Measurements from ENCODE around the gene SPOCK2.

Gene SPOCK2

DNA sequence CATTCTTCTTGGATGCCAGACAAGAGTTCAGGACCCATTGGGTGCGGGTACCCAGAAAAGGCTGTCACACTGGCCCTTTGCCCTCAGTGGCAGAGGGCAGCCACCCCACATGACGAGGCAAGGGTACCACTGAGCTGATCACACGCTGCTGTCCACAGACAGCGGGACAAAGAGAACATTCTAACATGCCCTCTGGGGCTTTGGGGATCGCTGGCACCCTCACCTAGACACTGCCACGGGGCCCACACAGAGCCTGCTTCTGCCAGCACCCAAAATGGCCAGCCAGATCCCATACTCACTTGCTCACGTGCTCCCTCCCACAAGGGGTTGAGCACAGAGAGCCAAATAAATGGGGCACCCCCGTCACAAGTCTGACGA, 16.7 kb upstream of the SPOCK2 start:
- CTCF ChIA-PET = no interaction called here
- no peak overlapping the region for H3K4me3 ChIP-seq (ENCODE audit: low read depth, low read length)
- TF ChIP-seq, protein P1, sequence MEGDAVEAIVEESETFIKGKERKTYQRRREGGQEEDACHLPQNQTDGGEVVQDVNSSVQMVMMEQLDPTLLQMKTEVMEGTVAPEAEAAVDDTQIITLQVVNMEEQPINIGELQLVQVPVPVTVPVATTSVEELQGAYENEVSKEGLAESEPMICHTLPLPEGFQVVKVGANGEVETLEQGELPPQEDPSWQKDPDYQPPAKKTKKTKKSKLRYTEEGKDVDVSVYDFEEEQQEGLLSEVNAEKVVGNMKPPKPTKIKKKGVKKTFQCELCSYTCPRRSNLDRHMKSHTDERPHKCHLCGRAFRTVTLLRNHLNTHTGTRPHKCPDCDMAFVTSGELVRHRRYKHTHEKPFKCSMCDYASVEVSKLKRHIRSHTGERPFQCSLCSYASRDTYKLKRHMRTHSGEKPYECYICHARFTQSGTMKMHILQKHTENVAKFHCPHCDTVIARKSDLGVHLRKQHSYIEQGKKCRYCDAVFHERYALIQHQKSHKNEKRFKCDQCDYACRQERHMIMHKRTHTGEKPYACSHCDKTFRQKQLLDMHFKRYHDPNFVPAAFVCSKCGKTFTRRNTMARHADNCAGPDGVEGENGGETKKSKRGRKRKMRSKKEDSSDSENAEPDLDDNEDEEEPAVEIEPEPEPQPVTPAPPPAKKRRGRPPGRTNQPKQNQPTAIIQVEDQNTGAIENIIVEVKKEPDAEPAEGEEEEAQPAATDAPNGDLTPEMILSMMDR (IDR thresholded peaks at IDR 0.05; ENCODE audit: insufficient read depth, low read length, missing control alignments) = no peak
- POLR2A ChIA-PET = no interaction called here
- no peak for DNase-seq (ENCODE audit: low read depth, low spot score)

DNA sequence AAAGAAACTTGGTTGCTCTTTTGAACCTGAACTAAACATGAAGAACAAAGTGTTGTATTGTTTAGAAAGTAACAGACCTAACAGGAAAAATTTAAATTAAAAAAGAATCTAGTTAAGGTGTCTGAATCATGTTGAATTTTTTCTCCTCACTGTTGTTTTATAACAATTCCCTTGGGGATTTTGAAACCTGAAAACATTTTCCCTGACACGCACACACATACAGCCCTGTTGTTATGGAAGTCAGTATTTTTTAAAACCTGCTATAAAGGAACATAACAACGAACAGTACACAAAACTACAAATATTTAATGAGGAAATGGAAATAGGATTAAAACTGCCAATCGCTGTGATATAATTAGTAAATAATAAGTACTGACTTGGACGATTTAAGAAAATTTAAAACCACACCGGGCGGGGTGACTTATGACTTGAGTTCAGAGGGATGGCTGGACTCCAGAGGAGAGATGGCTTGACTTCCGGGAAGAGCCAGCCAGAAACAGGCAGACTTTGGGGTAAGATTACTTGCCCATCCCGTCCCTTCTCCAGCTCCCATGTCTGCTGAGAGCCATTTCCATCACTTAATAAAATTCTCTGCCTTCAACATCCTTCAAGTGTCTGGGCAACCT, 16.2 kb upstream of the SPOCK2 start:
- DNase-seq (ENCODE audit: low read depth, low spot score) = no peak
- POLR2A ChIA-PET = no interaction called here
- H3K4me3 ChIP-seq (ENCODE audit: low read depth, low read length) = no peak overlapping the region
- CTCF ChIA-PET = interaction anchor here (1.0 to 1.2 kb wide), 2 partner anchors 17 to 208 kb away, joined by 3 read pairs; no protein-coding TSS in a partner anchor
- TF ChIP-seq, protein P1 (IDR thresholded peaks at IDR 0.05; ENCODE audit: insufficient read depth, low read length, missing control alignments) = no peak

DNA sequence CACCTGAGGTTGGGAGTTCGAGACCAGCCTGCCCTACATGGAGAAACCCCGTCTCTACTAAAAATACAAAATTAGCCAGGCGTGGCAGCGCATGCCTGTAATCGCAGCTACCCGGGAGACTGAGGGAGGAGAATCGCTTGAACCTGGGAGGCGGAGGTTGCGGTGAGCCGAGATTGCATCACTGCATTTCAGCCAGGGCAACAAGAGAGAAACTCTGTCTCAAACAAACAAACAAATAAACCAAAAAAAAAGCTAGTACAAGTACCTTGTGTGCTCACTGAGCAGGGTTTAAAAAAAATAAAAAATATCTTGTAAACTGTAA, 11.2 kb upstream of the SPOCK2 start:
- DNase-seq (ENCODE audit: low read depth, low spot score) = no peak
- ChIA-PET CTCF (interaction anchor here (1.2 kb wide), 1 partner anchor 10 kb away, joined by 3 read pairs; no protein-coding TSS in a partner anchor), POLR2A (no interaction called here)
- TF ChIP-seq, protein P1 (IDR thresholded peaks at IDR 0.05; ENCODE audit: insufficient read depth, low read length, missing control alignments) = no peak
- H3K4me3 ChIP-seq (ENCODE audit: low read depth, low read length) = no peak overlapping the region

DNA sequence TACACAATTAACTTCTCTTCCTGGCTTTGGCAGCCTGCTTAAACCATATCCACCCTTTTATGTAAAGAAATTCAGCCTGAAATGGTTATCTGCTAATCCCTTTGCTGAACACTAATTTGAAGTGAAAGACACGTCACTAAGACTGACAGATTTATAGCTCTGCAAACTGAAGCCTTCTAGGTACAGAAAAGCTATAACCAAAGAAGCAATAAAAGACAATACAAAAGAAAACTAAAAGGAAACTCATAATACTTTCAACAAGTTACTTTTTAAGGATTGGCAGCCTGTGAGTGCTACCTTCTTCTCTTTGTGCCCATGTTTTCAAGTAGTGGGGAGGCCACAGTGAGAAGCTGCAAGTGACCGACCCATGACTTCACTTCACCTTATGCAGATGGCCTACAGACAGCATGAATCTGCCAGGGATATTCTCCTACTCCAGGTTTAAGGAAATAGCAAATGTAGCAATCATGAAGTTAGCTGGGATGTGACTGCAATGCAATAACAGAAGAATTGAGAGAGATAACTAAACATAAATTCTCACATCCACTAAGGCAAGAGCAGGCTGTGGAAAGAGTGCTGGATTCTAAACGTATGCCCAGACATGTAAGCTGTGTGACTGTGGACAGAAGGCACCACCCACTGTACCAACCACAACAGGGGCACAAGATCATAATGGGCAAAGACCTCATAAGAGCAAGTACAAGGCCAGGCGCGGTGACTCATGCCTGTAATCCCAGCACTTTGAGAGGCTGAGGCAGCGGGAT, 10.7 kb upstream of the SPOCK2 start:
- H3K4me3 ChIP-seq (ENCODE audit: low read depth, low read length) = no peak overlapping the region
- POLR2A ChIA-PET = no interaction called here
- TF ChIP-seq, protein P1 (IDR thresholded peaks at IDR 0.05; ENCODE audit: insufficient read depth, low read length, missing control alignments) = no peak
- CTCF ChIA-PET = interaction anchor here (1.2 kb wide), 1 partner anchor 9 kb away, joined by 3 read pairs; no protein-coding TSS in a partner anchor
- no peak for DNase-seq (ENCODE audit: low read depth, low spot score)

DNA sequence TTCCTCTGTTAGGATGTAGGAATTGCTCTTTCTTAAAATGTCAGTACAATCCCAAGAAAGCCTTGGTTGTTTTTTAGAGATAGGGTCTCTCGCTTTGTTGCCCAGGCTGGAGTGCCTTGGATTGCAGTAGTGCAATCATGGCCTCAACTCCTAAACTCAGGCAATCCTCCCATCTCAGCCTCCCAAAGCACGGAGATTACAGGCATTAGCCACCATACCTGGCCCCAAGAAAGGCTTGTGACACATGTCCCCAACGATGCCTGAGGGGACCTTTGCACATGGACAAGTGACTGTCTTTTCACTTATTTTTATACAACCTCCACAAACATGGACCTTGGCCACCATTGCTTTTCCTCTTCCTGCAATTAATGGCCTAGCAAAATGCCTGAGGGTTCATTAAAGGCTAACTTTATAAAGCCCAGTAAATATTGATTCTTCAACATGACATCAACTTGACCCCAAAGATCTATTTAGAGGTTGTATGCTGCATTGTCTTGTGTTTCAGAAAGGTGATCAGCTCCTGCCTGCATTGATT, 10.0 kb upstream of the SPOCK2 start:
- POLR2A ChIA-PET = no interaction called here
- CTCF ChIA-PET = interaction anchor here (1.2 kb wide), 1 partner anchor 8 kb away, joined by 3 read pairs; no protein-coding TSS in a partner anchor

More for the DNA sequence above, 10.0 kb upstream of the SPOCK2 start:
- TF ChIP-seq, protein P1 (IDR thresholded peaks at IDR 0.05; ENCODE audit: insufficient read depth, low read length, missing control alignments) = no peak
- no peak overlapping the region for H3K4me3 ChIP-seq (ENCODE audit: low read depth, low read length)
- no peak for DNase-seq (ENCODE audit: low read depth, low spot score)
